GM12873 (cell line): ENCODE results near the gene AJAP1.

Experiments used
- CTCF ChIP-seq: IDR thresholded peaks from 2 replicates; pipeline ENCODE4 v1.5.1; 2012; ENCODE audit warnings: low read depth, mild to moderate bottlenecking, moderate library complexity, low read length, control low read depth; ENCODE audit not compliant: insufficient read depth; ENCODE audit errors: missing control alignments

Gene AJAP1

GRCh38 chr1:4687943-4688342, 33.5 kb downstream of the AJAP1 start:
- TF ChIP-seq CTCF: no peak

GRCh38 chr1:4689271-4689935, 35.0 kb downstream of the AJAP1 start:
- TF ChIP-seq CTCF: no peak

GRCh38 chr1:4689941-4690635, 35.7 kb downstream of the AJAP1 start:
- TF ChIP-seq CTCF: no peak

GRCh38 chr1:4690951-4691675, 36.7 kb downstream of the AJAP1 start:
- TF ChIP-seq CTCF: no peak

- no peak for TF ChIP-seq CTCF
Observed at GRCh38 chr1:4691766-4692405, 37.5 kb downstream of the AJAP1 start.

- TF ChIP-seq CTCF: no peak
Observed at GRCh38 chr1:4692437-4692836, 38.0 kb downstream of the AJAP1 start.

GRCh38 chr1:4693331-4693730, 38.9 kb downstream of the AJAP1 start:
- no peak for TF ChIP-seq CTCF
